ENCODE measurements around the gene GIMAP8. TPM values are rescaled to one million over a fixed set of nuclear protein-coding genes. Genes with fewer than 3 reads are reported as not detected.

GIMAP8 gene
- total RNA-seq, 3 donors from 2014 or later = 7.2 to 11.5 (median 10.4) TPM

GRCh38 chr7:150513758-150514157 lies 63.3 kb downstream of the GIMAP8 start:
- Histone ChIP-seq H3K27me3 (no peaks in the 10 kb centered on the region), H3K36me3 (no peaks in the 10 kb centered on the region), H3K27ac (peak overlapping the region in 1 of 2 donors; percentile 59), H3K9me3 (no peaks in the 10 kb centered on the region), H3K4me3 (no peak overlapping the region), H3K4me1 (no peaks in the 10 kb centered on the region)
- TF ChIP-seq CTCF (IDR thresholded peaks at IDR 0.05) (no peak), POLR2AphosphoS5 (IDR thresholded peaks at IDR 0.05) (no peak), POLR2A (IDR thresholded peaks at IDR 0.05) (no peak)
- no peak for DNase-seq (ENCODE audit: low spot score in 2 of 2)
- intact Hi-C loops (cut with DNase I; ENCODE audit: low total_unique reads) = no loop called here

GRCh38 chr7:150514748-150515222 lies 64.4 kb downstream of the GIMAP8 start, which contains the start of gene GIMAP7:
Gene GIMAP7 (plus strand): TSS chr7:150514872. CDS start chr7:150519975, 5,103 bp downstream.
- peak within 1 kb of the TSS; percentile 29 to 73 for H3K27ac ChIP-seq
- no peaks in the 10 kb centered on the region for H3K9me3 ChIP-seq
- no peak for TF ChIP-seq POLR2A (IDR thresholded peaks at IDR 0.05)
- TF ChIP-seq POLR2AphosphoS5 (IDR thresholded peaks at IDR 0.05) = no peak
- no peak for TF ChIP-seq CTCF (IDR thresholded peaks at IDR 0.05)
- H3K27me3 ChIP-seq = no peaks in the 10 kb centered on the region
- intact Hi-C loops (cut with DNase I; ENCODE audit: low total_unique reads) = no loop called here
- H3K36me3 ChIP-seq = no peaks in the 10 kb centered on the region
- H3K4me1 ChIP-seq = no peaks in the 10 kb centered on the region
- no peak for DNase-seq (ENCODE audit: low spot score in 2 of 2)
- H3K4me3 ChIP-seq = peak within 1 kb of the TSS; percentile 44 to 53 (median 46)

- Histone ChIP-seq H3K27ac (peak overlapping the region; percentile 29 to 73), H3K4me1 (no peaks in the 10 kb centered on the region), H3K36me3 (no peaks in the 10 kb centered on the region), H3K9me3 (no peaks in the 10 kb centered on the region), H3K27me3 (no peaks in the 10 kb centered on the region), H3K4me3 (peak overlapping the region; percentile 44 to 53 (median 46))
- TF ChIP-seq POLR2AphosphoS5 (IDR thresholded peaks at IDR 0.05) = no peak
- TF ChIP-seq POLR2A (IDR thresholded peaks at IDR 0.05) = no peak
- TF ChIP-seq CTCF (IDR thresholded peaks at IDR 0.05) = no peak
- DNase-seq (ENCODE audit: low spot score in 2 of 2) = no peak
- intact Hi-C loops (cut with DNase I; ENCODE audit: low total_unique reads) = no loop called here
Observed at GRCh38 chr7:150515248-150516147, 65.1 kb downstream of the GIMAP8 start.

GRCh38 chr7:150516956-150517745 lies 66.7 kb downstream of the GIMAP8 start:
- H3K27ac ChIP-seq = no peak overlapping the region
- no peaks in the 10 kb centered on the region for H3K27me3 ChIP-seq
- no peaks in the 10 kb centered on the region for H3K9me3 ChIP-seq
- H3K4me3 ChIP-seq = peak overlapping the region; percentile 44 to 53 (median 46)
- DNase-seq (ENCODE audit: low spot score in 2 of 2) = no peak
- H3K36me3 ChIP-seq = no peaks in the 10 kb centered on the region
- intact Hi-C loops (cut with DNase I; ENCODE audit: low total_unique reads) = no loop called here
- no peak for TF ChIP-seq POLR2AphosphoS5 (IDR thresholded peaks at IDR 0.05)
- no peak for TF ChIP-seq POLR2A (IDR thresholded peaks at IDR 0.05)
- no peak for TF ChIP-seq CTCF (IDR thresholded peaks at IDR 0.05)
- no peaks in the 10 kb centered on the region for H3K4me1 ChIP-seq
